DND-41 (cell line): Measurements from ENCODE around the gene N4BP2L1.

Experiments used
- ATAC-seq: fragments of 200-7000 bp; cut with Tn5 transposase; 3 replicates; pipeline ENCODE4 v1.9.1; 2021; ENCODE audit warnings: low read depth; ENCODE audit not compliant: insufficient read depth
- DNase-seq: peaks from one replicate; pipeline ENCODE4 v3.0.0-alpha.2; 2020
- H2AFZ ChIP-seq: 2 replicates; pipeline ENCODE4 v1.6.0; 2012; ENCODE audit warnings: low read depth, low read length
- H3K27ac ChIP-seq: 2 replicates; pipeline ENCODE4 v1.5.1; 2012; ENCODE audit warnings: low read length, inconsistent platforms
- H3K27me3 ChIP-seq: fragments of 200-600 bp; sonication (generic); 2 replicates; pipeline ENCODE4 v1.6.0; 2012; ENCODE audit warnings: low read length, mild to moderate bottlenecking, inconsistent platforms; ENCODE audit not compliant: insufficient read depth, poor library complexity
- H3K36me3 ChIP-seq: 2 replicates; pipeline ENCODE4 v1.5.1; 2012; ENCODE audit warnings: low read length, inconsistent platforms; ENCODE audit not compliant: insufficient read depth
- H3K4me1 ChIP-seq: 2 replicates; pipeline ENCODE4 v1.5.1; 2012; ENCODE audit warnings: mild to moderate bottlenecking, low read length; ENCODE audit not compliant: insufficient read depth
- H3K4me2 ChIP-seq: 2 replicates; pipeline ENCODE4 v1.6.0; 2012; ENCODE audit warnings: mild to moderate bottlenecking, moderate library complexity, low read length, inconsistent platforms; ENCODE audit not compliant: insufficient read depth
- H3K4me3 ChIP-seq, 2 experiments: fragments of 200-600 bp in 1 of 2; shearing (Covaris generic) in 1 of 2; 2 replicates each; pipeline ENCODE4 v1.5.1; 2012 to 2016; ENCODE audit warnings: inconsistent platforms in 2 of 2, low read length in 2 of 2, mild to moderate bottlenecking in 2 of 2, low read depth in 1 of 2, moderate library complexity in 1 of 2
- H3K79me2 ChIP-seq: 2 replicates; pipeline ENCODE4 v1.6.0; 2012; ENCODE audit warnings: low read length, inconsistent platforms; ENCODE audit not compliant: insufficient read depth
- H3K9ac ChIP-seq: 2 replicates; pipeline ENCODE4 v1.6.0; 2012; ENCODE audit warnings: low read depth, mild to moderate bottlenecking, inconsistent platforms, low read length, moderate library complexity
- H3K9me3 ChIP-seq: 2 replicates; pipeline ENCODE4 v1.5.1; 2012; ENCODE audit warnings: low read length, moderate library complexity, mild to moderate bottlenecking, inconsistent platforms; ENCODE audit not compliant: insufficient read depth, severe bottlenecking
- H4K20me1 ChIP-seq: 2 replicates; pipeline ENCODE4 v1.6.0; 2012; ENCODE audit warnings: low read length; ENCODE audit not compliant: insufficient read depth
- EZH2 ChIP-seq: IDR thresholded peaks from 3 replicates; pipeline ENCODE4 v1.6.1; 2012; ENCODE audit warnings: borderline replicate concordance, low read depth, mild to moderate bottlenecking, moderate library complexity, low read length, inconsistent platforms; ENCODE audit not compliant: severe bottlenecking
- TF ChIP-seq, protein P1 (sequence below): IDR thresholded peaks from 2 replicates; pipeline ENCODE4 v1.5.1; 2012; ENCODE audit warnings: borderline replicate concordance, low read length, moderate library complexity, mild to moderate bottlenecking; ENCODE audit not compliant: poor library complexity, severe bottlenecking; ENCODE audit errors: extremely low read depth

The N4BP2L1 gene

DNA sequence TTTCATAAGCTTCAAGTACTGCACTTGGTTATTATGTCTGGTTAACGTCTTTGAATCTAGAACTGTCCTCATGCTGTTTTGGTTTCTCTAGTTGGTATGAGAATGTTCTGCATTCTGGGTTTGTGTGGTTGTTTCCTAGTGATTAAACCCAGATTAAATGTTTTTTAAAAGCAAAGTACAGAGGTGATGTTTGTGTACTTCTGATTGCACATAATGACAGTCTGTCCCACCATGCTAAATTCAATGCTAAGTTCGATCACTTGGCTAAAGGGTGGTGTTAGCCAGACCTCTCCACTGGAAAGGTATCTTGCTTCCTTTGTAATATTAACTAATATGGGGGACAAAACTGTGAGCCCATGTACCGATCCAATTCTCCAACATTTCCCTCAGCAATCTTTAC lies 14.6 kb downstream of the N4BP2L1 start:
- TF ChIP-seq EZH2: no peak
- TF ChIP-seq, protein P1, sequence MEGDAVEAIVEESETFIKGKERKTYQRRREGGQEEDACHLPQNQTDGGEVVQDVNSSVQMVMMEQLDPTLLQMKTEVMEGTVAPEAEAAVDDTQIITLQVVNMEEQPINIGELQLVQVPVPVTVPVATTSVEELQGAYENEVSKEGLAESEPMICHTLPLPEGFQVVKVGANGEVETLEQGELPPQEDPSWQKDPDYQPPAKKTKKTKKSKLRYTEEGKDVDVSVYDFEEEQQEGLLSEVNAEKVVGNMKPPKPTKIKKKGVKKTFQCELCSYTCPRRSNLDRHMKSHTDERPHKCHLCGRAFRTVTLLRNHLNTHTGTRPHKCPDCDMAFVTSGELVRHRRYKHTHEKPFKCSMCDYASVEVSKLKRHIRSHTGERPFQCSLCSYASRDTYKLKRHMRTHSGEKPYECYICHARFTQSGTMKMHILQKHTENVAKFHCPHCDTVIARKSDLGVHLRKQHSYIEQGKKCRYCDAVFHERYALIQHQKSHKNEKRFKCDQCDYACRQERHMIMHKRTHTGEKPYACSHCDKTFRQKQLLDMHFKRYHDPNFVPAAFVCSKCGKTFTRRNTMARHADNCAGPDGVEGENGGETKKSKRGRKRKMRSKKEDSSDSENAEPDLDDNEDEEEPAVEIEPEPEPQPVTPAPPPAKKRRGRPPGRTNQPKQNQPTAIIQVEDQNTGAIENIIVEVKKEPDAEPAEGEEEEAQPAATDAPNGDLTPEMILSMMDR: no peak
- H3K27ac ChIP-seq: no peak overlapping the region
- no peaks in the 10 kb centered on the region for H3K9me3 ChIP-seq
- peaks cover 5% of the 10 kb centered on the region for H3K79me2 ChIP-seq
- H3K4me3 ChIP-seq: no peak overlapping the region
- H3K36me3 ChIP-seq: peaks cover 5% of the 10 kb centered on the region; the same call in 1 of the 2 replicates
- no peaks in the 10 kb centered on the region for H4K20me1 ChIP-seq
- H2AFZ ChIP-seq: no peak overlapping the region
- H3K27me3 ChIP-seq: no peaks in the 10 kb centered on the region
- H3K4me2 ChIP-seq: no peak overlapping the region
- no peak for ATAC-seq
- no peak for DNase-seq
- H3K9ac ChIP-seq: no peak overlapping the region
- no peaks in the 10 kb centered on the region for H3K4me1 ChIP-seq

DNA sequence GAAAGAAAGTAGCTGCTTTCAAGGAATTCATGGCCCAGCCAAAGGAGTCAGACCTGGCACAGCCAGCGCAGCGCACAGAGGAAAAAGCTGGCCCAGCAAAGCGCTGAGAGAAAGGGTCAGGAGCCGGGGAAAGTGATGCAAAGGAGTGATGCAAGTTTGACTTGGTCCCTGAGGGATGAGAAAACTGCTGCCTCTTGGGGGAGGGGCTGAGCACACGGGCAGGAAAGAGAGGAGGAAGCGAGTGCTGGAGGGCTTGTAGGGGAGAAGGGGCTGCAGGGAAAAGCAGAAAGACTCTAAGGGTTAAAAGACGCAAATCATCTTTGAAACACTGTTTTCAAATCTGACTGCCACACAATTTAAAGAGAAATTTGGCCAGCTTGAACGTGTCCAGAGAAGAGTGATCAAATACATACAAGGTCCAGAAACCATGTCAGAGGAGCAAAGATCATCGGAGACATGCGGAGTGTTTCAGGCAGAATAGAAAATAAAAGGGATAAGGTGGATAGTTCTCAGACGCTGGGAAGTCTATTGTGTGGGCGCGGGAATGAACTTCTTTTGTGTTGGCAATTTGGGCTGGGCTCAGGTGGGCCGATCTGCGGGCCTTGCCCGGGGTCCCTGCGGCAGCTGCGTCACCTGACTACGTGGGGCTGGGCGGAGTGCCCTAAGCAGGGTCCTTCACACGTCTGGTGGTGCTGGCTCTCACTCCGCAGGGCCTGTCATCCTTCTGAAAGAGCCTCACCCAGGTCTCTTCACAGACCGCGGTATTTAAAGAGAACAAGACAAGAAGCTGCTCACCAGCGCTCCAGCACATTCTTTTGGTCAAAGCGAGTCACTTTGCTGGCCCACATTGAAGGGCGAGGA lies 18.1 kb downstream of the N4BP2L1 start:
- no peak overlapping the region for H3K4me3 ChIP-seq
- H3K27ac ChIP-seq: no peak overlapping the region
- H3K4me1 ChIP-seq: no peaks in the 10 kb centered on the region
- no peak overlapping the region for H3K9ac ChIP-seq
- DNase-seq: no peak
- H3K9me3 ChIP-seq: no peaks in the 10 kb centered on the region
- no peaks in the 10 kb centered on the region for H3K27me3 ChIP-seq
- TF ChIP-seq, protein P1: no peak
- no peak for TF ChIP-seq EZH2
- H3K36me3 ChIP-seq: peaks cover 27% of the 10 kb centered on the region
- no peak for ATAC-seq
- H3K79me2 ChIP-seq: peaks cover 3% of the 10 kb centered on the region
- H4K20me1 ChIP-seq: no peaks in the 10 kb centered on the region
- no peak overlapping the region for H3K4me2 ChIP-seq
- H2AFZ ChIP-seq: no peak overlapping the region

DNA sequence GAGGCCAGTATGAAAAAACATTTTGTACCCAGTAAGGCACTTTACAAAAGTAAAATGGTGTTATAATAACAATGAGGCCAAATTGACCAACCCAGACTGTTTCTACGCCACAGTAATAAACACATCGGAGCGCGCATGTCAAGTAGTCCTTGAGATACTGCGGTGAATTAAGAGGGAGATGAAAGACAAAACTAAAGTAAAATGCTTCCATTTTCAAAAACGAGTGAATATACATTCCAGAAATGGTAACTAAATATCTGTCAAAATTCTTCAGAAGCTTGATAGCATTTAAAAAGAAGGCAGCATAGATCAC lies 19.0 kb downstream of the N4BP2L1 start:
- Histone ChIP-seq H3K27me3 (no peaks in the 10 kb centered on the region), H3K4me3 (no peak overlapping the region), H3K36me3 (peaks cover 30% of the 10 kb centered on the region), H2AFZ (no peak overlapping the region), H3K27ac (no peak overlapping the region), H3K9ac (no peak overlapping the region), H3K4me1 (no peaks in the 10 kb centered on the region), H3K9me3 (no peaks in the 10 kb centered on the region), H3K4me2 (no peak overlapping the region), H3K79me2 (peaks cover 3% of the 10 kb centered on the region), H4K20me1 (no peaks in the 10 kb centered on the region)
- TF ChIP-seq, protein P1: no peak
- no peak for TF ChIP-seq EZH2
- DNase-seq: no peak
- ATAC-seq: no peak
